ENCODE data around the gene RYR3.

Gene RYR3

GRCh38 chr15:33624439-33624838 lies 313.7 kb downstream of the RYR3 start:
- H2AFZ ChIP-seq (ENCODE audit: low read length): no peak overlapping the region
- no peak overlapping the region for H3K27ac ChIP-seq (ENCODE audit: low read length)
- no peak overlapping the region for H3K4me3 ChIP-seq (ENCODE audit: low read length)
- H3K27me3 ChIP-seq (replicated peaks; ENCODE audit: insufficient read depth, low read length): no peaks in the 10 kb centered on the region
- no peaks in the 10 kb centered on the region for H3K4me1 ChIP-seq (ENCODE audit: low read length)
- no peak for TF ChIP-seq EZH2 (optimal IDR thresholded peaks at IDR 0.05; ENCODE audit: low read depth, low read length)
- no peak for TF ChIP-seq CTCF (IDR thresholded peaks at IDR 0.05; ENCODE audit: low read length)
- TF ChIP-seq EZH2phosphoT487 (IDR thresholded peaks at IDR 0.05; ENCODE audit: low read length): no peak
- no peaks in the 10 kb centered on the region for H3K79me2 ChIP-seq (ENCODE audit: low read length)
- no peak overlapping the region for H3K9ac ChIP-seq (ENCODE audit: low read length)
- H3K4me2 ChIP-seq (ENCODE audit: low read depth, low read length): no peak overlapping the region
- H3F3A ChIP-seq (ENCODE audit: insufficient read depth, low read length): no peaks in the 10 kb centered on the region
- DNase-seq: no peak
- H3K9me2 ChIP-seq (replicated peaks; ENCODE audit: insufficient read depth, low read length): no peaks in the 10 kb centered on the region
- no peaks in the 10 kb centered on the region for H4K20me1 ChIP-seq (ENCODE audit: insufficient read depth, low read length)
- no peaks in the 10 kb centered on the region for H3K36me3 ChIP-seq (replicated peaks; ENCODE audit: insufficient read depth, low read length)
- no peaks in the 10 kb centered on the region for H3K9me3 ChIP-seq (replicated peaks; ENCODE audit: insufficient read depth, low read length)

DNA sequence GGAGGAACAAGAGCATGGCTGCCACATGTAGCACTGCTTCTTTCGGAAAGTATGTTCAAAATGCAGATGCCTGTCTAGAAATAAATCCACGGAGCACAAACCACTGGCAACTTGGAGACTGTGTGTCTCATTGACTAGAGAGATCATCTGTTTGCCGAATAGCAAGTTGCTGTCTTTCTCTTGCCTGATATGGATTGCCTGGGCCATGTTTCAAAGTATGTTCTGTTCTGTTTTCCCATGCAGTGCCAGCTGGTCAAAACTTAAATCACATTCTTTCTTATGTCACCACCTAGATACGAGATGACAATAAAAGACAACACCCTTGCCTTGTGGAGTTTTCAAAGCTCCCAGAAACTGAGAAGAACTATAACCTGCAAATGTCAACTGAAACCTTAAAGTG lies 318.9 kb downstream of the RYR3 start:
- Histone ChIP-seq H3K36me3 (replicated peaks; ENCODE audit: insufficient read depth, low read length) (no peaks in the 10 kb centered on the region), H3K9me2 (replicated peaks; ENCODE audit: insufficient read depth, low read length) (no peaks in the 10 kb centered on the region), H4K20me1 (ENCODE audit: insufficient read depth, low read length) (no peaks in the 10 kb centered on the region), H3K27me3 (replicated peaks; ENCODE audit: insufficient read depth, low read length) (no peaks in the 10 kb centered on the region), H3K9ac (ENCODE audit: low read length) (no peak overlapping the region), H3K27ac (ENCODE audit: low read length) (no peak overlapping the region), H3K4me1 (ENCODE audit: low read length) (no peaks in the 10 kb centered on the region), H3K79me2 (ENCODE audit: low read length) (no peaks in the 10 kb centered on the region), H3K4me3 (ENCODE audit: low read length) (no peak overlapping the region), H3K4me2 (ENCODE audit: low read depth, low read length) (no peak overlapping the region), H2AFZ (ENCODE audit: low read length) (no peak overlapping the region), H3F3A (ENCODE audit: insufficient read depth, low read length) (no peaks in the 10 kb centered on the region), H3K9me3 (replicated peaks; ENCODE audit: insufficient read depth, low read length) (no peaks in the 10 kb centered on the region)
- TF ChIP-seq CTCF (IDR thresholded peaks at IDR 0.05; ENCODE audit: low read length): no peak
- TF ChIP-seq EZH2phosphoT487 (IDR thresholded peaks at IDR 0.05; ENCODE audit: low read length): no peak
- no peak for TF ChIP-seq EZH2 (optimal IDR thresholded peaks at IDR 0.05; ENCODE audit: low read depth, low read length)
- no peak for DNase-seq

DNA sequence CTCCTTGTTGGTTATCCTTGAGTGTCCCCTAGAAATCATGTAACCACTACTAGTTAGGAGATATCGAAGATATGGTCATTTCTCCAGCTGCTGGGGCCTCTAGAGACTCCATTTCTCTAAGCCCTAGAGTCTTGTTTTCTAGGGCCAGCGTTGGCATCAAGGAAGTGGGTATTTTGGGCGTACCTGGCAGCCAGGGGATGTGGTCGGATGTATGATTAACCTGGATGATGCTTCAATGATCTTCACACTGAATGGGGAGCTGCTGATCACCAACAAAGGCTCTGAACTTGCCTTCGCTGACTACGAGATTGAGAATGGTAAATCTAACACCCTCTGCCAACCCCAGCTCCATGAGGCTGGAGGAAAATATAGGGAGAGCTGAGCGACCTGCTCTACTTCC lies 325.5 kb downstream of the RYR3 start:
- H3K4me2 ChIP-seq (ENCODE audit: low read depth, low read length): no peak overlapping the region
- no peaks in the 10 kb centered on the region for H3K36me3 ChIP-seq (replicated peaks; ENCODE audit: insufficient read depth, low read length)
- no peaks in the 10 kb centered on the region for H4K20me1 ChIP-seq (ENCODE audit: insufficient read depth, low read length)
- no peaks in the 10 kb centered on the region for H3K4me1 ChIP-seq (ENCODE audit: low read length)
- H3K9me2 ChIP-seq (replicated peaks; ENCODE audit: insufficient read depth, low read length): no peaks in the 10 kb centered on the region
- no peaks in the 10 kb centered on the region for H3K27me3 ChIP-seq (replicated peaks; ENCODE audit: insufficient read depth, low read length)
- no peak overlapping the region for H3K9ac ChIP-seq (ENCODE audit: low read length)
- H3K4me3 ChIP-seq (ENCODE audit: low read length): no peak overlapping the region
- no peaks in the 10 kb centered on the region for H3K9me3 ChIP-seq (replicated peaks; ENCODE audit: insufficient read depth, low read length)
- no peak overlapping the region for H2AFZ ChIP-seq (ENCODE audit: low read length)
- no peaks in the 10 kb centered on the region for H3F3A ChIP-seq (ENCODE audit: insufficient read depth, low read length)
- TF ChIP-seq EZH2phosphoT487 (IDR thresholded peaks at IDR 0.05; ENCODE audit: low read length) (no peak), CTCF (IDR thresholded peaks at IDR 0.05; ENCODE audit: low read length) (no peak), EZH2 (optimal IDR thresholded peaks at IDR 0.05; ENCODE audit: low read depth, low read length) (no peak)
- H3K27ac ChIP-seq (ENCODE audit: low read length): no peak overlapping the region
- no peaks in the 10 kb centered on the region for H3K79me2 ChIP-seq (ENCODE audit: low read length)
- DNase-seq: no peak
